C1 segment of cervical spinal cord (tissue), 14 donors: Measurements from ENCODE around the gene CHMP2A.

Source experiments
- DNase-seq, 14 donors: peaks; one replicate each; lab custom pipeline; 2025; lab: John Stamatoyannopoulos, UW

The CHMP2A gene

GRCh38 chr19:58569943-58570670 is 15.2 kb upstream of the CHMP2A start:
- no peak for DNase-seq

DNA sequence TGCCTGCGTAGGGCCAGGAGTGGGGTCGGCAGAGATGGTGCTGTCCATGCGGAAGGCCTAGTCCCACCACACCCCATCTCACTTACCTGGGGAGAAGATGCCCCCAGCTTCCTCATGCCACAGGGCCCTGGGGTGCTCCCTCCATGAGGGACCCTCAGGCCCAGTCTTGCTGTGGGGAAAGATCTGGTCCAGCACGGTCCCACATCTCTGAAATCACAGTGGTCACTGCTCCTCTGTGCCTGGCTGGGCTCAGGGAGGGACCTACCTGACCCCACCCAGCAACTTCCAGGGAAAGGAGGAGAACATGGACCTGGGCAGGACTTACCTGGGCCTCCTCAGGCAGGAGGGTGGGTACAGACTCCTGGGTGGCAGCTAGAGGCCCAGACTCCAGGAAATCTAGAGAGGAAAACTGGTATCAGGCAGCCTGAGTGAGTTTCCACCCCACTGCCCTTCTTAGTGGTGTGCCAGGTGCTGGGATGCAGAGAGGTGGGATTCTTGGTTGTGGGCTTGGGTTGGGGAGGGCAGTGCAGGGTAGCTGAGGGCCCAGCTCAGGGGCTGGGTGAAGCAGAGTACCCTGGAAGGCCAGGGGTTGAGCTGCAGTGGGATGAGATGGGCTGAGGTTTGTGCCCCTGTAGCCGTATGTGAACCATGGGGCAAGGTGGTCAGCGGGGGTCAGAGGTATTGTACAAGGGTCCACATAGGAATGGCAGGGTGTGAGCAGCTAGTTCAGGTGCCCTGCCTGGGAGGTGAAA is 14.5 kb upstream of the CHMP2A start:
- no peak for DNase-seq

DNA sequence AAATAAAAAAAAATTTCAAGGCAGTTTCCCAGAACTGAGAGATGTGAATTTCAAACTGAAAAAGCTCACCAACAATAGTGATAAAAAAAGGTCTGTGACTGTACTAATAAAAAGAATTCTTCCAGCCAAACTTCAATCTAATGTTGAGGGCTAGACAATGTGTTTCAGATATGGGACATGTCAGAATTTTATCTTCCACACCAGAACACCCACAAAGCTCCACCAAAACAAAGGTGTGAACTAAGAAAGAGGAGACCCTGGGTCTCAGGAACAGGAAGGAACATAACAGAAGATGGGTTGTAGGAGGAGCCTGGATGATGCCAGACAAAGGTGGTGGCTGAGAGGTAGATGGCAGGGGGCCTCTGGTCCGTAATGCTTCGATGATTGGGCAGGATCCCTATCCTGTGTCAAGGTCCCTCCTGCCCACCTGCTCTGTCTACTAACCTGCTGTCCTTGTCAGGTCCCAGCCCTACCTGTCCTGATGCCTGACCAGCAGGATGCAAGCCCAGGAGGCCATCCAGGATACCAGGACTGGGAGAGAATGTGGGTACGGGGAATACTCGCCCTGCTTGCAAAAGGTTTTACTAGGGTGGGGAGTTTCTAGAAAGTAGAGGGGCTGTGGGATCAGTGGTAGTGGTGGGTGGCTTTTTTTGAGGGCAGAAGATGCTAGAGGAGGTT is 13.7 kb upstream of the CHMP2A start:
- no peak for DNase-seq

GRCh38 chr19:58566989-58567388 is 12.1 kb upstream of the CHMP2A start:
- no peak for DNase-seq

DNA sequence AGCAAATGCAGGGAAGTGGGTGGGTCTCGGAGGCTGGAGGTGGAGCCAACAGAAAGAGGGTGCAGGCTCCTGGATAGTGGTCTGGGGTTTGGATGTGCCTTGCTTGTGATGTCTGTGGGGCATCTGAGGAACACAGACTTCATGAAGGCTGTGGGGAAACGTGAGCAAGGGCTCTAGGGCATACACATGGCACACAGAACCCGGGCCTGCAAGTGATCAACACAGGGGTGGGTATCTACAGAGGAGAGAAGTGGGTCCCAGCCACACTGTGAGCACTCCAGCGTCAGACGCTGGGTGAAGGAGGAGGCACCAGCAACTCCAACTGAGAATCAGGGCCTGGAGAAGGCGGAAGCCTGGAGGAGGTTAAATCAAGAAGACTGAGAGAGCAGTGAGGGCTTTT is 8.9 kb upstream of the CHMP2A start:
- DNase-seq: no peak

GRCh38 chr19:58563034-58563573 is 8.2 kb upstream of the CHMP2A start:
- no peak for DNase-seq

DNA sequence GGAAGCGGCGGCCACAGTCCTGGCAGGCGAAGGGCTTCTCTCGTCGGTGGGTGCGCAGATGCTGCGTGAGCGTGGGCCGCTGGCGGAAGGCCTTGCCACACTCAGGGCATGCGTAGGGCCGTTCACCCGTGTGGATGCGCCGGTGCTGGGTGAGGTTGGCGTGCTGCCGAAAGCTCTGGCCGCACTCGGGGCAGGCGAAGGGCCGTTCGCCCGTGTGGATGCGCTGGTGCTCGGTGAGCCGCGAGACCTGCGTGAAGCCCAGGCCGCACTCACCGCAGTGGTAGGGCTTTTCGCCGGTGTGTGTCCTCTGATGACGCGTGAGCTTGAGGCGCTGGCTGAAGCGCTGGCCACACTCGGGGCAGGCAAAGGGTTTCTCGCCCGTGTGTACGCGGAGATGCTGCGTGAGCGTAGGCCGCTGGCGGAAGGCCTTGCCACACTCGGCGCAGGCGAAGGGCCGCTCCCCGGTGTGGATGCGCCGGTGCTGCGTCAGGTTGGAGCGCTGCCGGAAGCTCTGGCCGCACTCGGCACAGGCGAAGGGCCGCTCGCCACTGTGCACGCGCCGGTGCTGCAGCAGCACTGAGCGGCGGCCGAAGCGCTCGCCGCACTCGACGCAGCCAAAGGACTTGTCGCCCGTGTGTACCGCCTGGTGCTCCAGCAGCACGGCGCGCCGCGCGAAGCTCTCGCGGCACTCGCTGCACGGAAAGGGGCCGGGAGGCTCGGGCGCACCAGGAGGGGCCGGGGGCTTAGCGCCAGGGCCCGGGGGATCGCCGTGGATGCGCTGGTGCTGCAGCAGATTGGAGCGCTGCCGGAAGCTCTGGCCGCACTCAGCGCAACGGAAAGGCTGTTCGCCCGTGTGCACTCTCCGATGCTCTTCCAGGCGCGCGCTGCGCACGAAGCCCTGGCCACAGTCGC is 7.5 kb upstream of the CHMP2A start:
- no peak for DNase-seq

DNA sequence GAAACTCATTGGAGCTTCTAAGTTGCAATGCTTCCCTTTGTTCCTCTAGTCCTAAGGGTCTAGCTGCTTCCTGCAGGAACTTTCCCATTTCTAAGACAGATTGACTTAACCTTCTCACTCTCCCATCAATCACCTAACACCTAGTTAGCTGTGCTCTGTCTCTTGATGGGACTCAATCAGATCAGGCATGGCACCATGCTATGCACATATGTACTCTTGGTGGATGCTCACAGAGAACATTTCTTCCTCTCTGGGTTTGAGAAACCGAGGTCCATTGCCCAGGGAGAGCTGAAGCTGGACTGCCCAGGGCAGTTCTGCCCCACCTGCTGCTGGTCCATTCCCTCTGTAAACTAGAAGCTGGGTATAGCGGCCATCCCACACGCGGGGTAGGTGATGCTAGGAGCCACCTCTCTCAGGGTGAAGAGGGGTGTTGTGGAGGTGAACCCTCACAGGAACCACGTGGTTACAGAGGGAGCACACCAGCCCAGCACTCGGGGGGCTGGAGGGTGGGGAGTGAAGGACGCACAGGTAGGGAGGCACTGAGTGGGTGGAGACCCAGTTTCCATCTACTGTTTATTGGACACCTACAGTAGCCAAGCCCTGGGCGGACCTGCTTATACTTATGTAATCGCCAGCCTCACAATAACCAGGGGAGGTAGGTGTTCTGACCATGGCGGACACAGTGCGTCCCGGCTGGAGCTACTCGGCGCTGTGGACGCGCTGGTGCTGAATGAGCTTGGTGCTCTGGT is 6.6 kb upstream of the CHMP2A start:
- DNase-seq: no peak

DNA sequence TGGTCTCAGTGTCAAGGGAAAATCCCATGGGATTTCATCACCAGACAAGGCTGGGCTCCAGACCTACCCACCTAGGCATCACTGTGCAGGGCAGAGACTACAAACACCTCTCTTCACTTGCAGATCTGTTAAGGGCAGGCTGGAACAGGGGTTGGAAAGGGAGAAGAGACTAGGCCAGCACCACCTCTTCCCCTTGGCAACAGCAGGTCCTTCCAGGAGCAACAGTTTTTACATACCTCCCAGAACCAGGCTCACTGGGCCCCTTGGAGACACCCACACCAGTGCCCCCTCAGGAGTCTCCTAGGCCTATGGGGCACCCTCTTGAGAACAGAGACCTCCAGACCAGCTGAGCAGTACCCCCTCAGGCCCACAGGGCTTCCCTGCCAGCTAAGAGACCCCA is 6.0 kb upstream of the CHMP2A start:
- DNase-seq: no peak

GRCh38 chr19:58560007-58560887 is 5.3 kb upstream of the CHMP2A start:
- DNase-seq: no peak

- DNase-seq: no peak
Measured at GRCh38 chr19:58559275-58560006, 4.5 kb upstream of the CHMP2A start.

DNA sequence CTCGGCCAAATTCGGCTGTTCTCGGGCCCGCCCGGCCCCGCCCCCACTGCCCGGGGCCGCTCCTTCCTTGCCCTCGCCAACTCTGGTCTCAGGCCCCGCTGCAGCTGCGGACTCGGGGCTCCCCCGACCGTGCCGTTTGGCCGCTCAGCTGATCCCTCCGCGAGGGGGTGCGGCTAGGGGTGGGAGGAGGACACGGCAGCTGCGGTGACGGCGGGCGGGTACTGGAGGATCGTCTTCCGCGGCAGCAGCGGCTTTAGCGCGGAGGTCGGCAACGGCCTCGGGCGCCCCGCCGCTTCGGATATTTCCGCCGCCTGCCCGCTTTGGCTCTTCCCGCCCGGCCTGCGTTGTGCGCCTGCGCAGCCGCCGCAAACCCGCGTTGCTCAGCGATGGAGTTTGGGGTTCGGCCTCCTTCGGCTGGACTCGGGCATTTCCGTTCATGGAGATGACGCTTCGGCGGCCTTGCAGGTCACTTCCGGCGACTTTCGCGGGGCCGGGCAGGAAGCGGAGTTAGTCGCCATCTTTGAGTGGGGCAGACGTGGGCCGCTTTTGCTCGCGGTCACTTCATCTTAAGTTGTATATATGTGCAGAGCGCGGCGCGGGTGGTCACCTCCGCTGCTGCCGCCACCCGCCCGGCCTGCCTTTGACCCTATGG is 3.8 kb upstream of the CHMP2A start:
- DNase-seq: no peak

DNA sequence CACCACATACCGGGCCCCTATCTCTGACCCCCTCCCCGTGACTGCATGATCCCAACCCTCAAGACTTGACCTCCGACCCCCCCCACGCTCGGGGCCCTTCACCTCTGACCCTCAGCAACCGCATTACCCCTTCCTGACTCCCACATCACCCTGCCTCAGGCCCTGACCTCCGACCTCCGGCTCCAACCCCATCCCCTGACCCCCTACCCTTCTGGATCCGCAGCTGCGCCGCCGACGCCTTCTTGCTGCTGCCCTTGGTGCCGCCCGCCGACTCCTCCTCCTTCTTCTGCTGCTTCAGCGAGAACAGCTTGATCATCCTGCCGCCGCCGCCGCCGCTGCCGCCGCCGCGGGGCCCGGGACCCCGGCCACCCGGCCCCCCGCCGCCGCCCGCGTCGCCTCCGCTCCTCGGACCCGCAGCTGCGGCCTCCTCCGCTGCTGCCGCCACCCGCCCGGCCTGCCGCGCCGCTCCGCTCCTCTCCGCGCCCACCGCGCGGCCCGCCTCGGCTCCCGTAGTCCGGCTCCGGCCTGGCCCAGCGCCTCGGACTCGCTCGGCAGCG is 3.2 kb upstream of the CHMP2A start, which contains the start of gene UBE2M:
TSS of gene UBE2M (minus strand) at position 546 of the 557 bp plus-strand sequence. CDS start at position 316, 230 bp downstream.
- DNase-seq: no peak

DNA sequence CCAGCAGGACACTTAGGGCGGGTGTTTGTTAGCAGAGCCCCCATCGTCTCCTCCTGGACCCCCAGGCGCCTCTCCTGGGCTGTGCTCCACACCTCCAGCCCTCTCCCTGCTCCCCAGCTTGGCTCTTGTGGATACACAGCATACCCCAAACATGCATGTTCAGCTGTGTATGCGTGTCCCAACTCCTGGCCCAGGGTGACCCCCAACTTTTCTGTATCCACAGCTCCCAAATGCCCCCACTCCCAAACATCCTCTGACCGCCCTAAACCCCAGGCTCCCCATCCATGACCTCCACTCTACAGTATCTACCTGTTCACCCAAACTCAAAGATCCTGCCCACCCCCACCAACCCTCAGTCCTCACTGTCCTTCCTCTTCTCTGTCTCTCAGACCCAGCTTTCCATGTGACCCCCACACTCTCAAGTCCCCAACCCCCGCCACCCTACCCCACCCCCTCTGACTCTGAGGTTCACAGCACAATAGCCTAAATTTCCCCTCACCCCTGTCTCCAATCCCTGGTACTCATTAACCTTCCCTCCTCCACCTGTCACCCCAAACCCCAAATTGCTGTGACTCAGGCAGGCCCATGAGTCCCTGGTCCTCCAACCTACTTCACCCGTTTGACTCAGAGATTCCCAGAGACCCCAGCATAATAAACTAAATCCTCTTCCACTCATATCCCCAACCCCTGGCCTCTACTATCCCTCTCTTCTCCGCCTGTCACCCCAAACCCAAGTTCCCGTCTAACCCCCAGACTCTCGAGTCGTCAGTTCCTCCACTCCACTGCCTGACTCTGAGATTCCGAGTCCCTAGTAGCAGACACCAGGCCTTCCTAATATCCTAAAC is 2.5 kb upstream of the CHMP2A start:
- DNase-seq: no peak

DNA sequence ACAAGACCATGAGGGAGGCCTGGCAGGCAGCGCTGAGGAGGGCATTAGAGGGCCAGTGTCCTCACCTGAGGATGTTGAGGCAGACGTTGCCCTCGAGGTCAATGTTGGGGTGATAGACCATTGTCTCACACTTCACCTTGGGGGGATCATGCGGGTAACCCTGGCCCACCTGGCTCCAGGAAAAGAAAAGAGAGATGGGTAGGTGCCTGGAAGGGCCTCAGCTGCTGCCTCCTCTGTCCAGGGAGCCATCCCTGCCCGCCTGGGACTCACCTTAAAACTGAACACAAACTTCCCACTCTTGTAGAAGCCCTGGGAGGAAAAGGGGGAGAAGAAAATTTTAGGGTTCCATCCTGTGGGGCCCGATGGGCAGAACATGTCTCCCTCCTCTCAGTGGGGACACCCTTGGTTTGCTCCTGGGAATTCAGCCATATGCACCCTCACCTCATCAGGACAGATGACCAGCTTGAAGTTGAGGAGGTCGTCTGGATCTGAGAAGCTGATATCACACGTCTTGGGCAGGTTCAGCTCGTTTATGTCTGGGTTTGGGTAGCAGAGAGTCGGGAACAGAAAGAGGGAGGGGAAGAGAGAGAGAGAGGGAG is 1.8 kb upstream of the CHMP2A start:
- no peak for DNase-seq

- DNase-seq: no peak
Measured at GRCh38 chr19:58555920-58556621, 1.2 kb upstream of the CHMP2A start.
